ENCODE results near the gene CCDC27.
A peak's percentile ranks its signal among the peaks of the same experiment; 100 is the strongest.
"Not testable (repeated sequence)": the region's sequence is repeated elsewhere in the genome, so short reads cannot be mapped to it uniquely, and the experiment has no call there.

Gene CCDC27

DNA sequence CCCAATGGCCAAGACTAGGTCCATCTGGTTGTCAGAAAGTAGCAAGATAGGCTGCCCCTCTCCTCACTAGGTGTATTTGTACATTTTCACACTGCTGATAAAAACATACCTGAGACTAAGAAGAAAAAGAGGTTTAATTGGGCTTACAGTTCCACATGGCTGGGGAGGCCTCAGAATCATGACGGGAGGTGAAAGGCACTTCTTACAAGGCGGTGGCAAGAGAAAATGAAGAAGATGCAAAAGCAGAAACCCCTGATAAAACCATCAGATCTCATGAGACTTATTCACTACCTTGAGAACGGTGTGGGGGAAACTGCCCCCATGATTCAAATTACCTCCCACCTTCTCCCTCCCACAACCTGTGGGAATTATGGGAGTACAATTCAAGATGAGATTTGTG lies 48.5 kb downstream of the CCDC27 start:
- DNase-seq = peak; percentile 30

GRCh38 chr1:3803905-3804626 lies 51.8 kb downstream of the CCDC27 start:
- no peak for DNase-seq

DNA sequence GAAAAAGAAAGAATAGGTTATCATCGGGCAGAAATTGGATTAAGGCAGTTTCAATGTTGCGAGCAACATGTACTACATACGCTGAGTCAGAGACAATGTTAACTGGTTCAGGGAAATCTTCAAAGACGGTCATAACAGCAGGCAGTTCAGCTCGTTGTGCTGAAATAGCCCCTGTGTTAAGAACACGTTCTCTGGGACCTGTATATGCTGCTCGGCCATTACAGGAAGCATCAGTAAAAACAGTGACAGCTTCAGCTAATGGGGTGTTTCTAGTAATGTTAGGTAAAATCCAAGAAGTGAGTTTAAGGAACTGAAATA lies 52.3 kb downstream of the CCDC27 start:
- not testable (repeated sequence) for DNase-seq

DNA sequence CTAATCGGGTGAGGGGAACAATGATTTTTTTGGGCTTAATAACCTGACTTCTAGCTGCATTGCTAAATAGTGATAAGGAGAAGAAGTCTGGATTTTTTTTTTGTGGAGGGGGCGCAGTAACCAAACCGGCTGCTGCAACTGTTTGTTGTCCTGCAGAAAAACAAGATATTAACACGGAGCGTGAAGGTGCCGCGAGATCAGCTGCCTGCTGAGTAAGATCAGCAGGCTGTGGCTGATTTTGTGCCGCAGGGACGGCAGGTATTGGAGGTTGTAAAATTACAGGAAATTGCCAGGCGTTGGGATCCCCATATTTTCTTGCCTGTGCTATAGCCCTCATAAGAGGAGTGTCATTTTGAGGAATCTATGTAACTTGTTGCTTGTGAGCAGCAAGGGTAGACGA lies 52.8 kb downstream of the CCDC27 start:
- no peak for DNase-seq

- DNase-seq = no peak
These were observed 55.5 kb downstream of the CCDC27 start for GRCh38 chr1:3807769-3808168.

GRCh38 chr1:3809680-3810079 lies 57.4 kb downstream of the CCDC27 start:
- no peak for DNase-seq

GRCh38 chr1:3810149-3810761 lies 58.0 kb downstream of the CCDC27 start:
- DNase-seq = not testable (repeated sequence)

DNA sequence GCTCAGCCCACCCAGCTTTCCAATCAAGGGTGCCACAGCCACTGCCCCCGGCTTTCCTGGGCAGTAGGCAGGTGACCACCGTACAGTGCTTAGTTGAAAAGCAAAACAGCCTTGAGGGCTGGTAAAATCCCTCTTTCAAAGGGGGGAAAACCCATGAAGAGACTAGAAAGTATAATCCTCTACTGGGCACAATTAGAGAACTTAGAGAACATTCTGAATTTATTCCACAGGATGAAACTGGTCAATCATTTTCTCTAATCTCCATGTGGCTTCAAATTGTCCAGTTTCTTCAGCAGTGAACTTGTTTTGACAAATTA lies 59.3 kb downstream of the CCDC27 start:
- DNase-seq = no peak

GRCh38 chr1:3814065-3814464 lies 61.8 kb downstream of the CCDC27 start:
- no peak for DNase-seq

GRCh38 chr1:3814771-3815561 lies 62.7 kb downstream of the CCDC27 start:
- no peak for DNase-seq

DNA sequence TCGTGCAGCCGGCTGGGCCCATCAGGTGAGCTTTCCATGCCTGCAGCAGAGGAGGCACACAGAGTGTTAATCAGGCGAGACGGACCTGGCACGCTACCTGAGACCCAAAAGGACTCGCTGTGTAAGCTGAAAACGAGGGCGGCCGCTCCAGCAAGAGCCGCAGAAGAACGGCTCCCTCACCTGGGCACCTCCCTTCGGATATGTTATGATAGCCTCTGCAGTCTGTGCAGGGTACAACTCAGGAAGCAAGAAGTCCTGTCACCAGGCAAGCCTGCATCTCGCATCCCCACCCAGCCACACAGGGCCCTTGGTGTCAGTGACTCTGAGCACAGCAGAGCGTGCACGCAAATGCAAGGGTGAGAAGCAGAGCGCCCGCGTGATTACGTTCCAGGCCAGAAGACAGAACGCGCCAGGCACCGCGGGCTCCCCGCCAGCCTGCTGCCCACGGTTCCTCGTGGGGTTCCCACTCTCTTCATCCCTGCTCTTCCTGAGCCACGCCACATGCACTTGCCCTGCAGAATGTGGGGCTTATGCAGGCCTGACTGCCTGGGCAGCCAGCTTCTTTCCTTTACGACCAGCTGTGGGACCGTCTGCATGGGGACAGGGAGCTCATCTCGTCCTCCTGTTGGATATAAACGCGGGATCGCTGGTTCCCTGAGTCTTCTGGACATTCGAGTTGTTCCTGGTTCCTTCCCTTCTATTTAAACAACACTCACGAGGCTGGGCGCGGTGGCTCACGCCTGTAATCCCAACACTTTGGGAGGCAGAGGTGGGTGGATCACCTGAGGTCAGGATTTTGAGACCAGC lies 64.3 kb downstream of the CCDC27 start:
- DNase-seq = no peak

GRCh38 chr1:3817138-3817740 lies 65.0 kb downstream of the CCDC27 start:
- DNase-seq = no peak

DNA sequence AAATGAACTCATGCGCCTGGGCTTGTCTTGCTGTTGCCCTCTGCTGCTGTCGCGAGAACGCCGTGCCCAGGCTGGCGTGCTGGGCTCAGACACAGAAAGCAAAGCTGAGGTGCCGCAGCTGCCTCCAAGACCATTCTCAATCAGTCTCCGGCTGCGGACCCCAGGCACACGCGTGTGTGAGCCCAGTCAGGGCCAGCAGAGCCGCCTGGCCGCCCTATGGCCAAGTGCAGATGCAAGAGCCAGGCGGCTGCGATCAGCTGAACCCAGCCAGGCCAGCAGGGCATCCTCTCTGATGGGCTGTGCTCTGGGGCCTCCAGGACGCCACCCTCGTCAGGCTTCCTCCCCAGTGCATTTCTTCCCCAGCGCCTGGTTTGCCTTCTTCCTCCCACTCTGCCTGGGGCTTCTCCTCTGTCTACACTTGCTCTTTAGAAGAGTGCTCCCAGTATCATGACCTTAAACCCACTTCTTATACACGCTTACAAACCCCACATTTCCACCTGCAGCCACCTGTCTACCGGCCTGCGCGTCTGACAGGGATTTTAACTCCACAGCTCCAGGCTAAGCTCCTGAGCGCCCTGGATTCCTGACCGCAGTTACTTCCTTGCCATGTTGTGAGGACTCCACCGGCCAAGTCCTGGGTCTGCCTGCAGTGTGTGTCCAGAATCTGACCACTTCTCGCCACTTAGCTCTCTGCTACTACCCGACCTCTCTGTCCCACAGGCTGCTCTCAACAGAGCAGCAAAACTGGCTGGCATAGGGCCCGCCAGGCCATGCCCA lies 65.8 kb downstream of the CCDC27 start:
- no peak for DNase-seq

DNA sequence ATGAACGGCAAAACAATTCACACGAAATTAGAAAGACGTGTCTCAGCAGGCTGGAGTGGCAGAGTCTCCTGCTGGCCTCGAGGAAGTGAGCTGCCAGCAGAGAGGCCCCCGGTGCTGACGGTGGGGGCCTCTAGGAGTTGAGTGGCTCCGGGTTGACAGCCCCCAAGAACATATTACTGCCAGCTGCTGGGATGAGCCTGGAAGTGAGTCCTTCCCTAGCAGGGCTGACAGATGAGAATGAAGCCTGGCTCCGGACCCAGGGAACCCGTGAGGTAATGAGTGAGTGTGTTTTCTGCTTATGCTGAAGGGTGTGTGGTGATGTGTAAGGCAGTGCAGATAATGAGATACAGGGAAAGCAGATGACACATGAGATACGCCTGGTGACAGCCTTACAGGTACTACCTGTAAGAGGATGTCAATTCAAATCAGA lies 67.5 kb downstream of the CCDC27 start:
- no peak for DNase-seq

DNA sequence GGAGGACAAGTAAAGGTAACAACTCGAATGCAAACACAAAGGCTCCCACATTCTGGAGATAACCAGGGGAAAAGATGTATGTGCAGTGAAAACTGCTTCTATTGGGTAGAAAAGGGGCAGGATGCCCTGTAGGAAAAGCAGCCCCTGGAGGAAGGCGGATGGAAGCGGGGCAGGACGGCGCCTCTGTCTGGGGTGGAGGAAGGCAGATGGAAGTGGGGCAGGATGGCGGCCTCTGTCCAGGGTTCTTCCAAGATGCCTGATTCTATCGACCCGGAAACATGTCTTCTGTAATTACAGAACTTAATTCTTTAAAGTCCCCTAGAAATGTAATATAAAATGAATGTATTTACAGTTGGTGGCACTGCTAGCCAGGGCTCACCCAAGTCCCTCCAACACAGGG lies 68.1 kb downstream of the CCDC27 start:
- DNase-seq = no peak

GRCh38 chr1:3821004-3821403 lies 68.8 kb downstream of the CCDC27 start:
- DNase-seq = no peak
